DMS153 treated with DMSO at 0.1 percent for 48 hours (cell line): ENCODE data around the gene PIP4K2A.
"Not testable (repeated sequence)": the region's sequence is repeated elsewhere in the genome, so short reads cannot be mapped to it uniquely, and the experiment has no call there.

Experiments
- DNase-seq: peaks from one replicate; lab custom pipeline; 2025; ENCODE audit not compliant: unreplicated experiment; lab: John Stamatoyannopoulos, UW

The PIP4K2A gene

DNA sequence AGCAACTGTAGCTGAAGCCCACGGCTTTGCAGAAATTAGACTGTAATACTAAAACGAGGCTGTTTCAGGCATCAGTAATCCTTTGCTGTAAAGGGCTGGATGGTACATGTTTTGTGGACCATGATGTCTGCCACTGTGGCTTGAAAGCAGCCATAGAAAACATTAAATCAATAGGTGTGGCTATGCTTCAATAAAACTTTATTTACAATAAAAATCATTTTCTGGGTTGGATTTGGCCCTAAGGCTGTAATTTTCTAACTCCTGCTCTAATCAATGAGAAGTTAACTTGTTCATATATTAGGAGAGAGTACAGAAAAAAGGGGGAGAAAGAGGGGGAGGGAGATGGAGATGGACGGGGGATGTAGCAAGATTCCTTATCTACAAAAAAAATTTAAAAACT is 183.4 kb downstream of the PIP4K2A start:
- no peak for DNase-seq

DNA sequence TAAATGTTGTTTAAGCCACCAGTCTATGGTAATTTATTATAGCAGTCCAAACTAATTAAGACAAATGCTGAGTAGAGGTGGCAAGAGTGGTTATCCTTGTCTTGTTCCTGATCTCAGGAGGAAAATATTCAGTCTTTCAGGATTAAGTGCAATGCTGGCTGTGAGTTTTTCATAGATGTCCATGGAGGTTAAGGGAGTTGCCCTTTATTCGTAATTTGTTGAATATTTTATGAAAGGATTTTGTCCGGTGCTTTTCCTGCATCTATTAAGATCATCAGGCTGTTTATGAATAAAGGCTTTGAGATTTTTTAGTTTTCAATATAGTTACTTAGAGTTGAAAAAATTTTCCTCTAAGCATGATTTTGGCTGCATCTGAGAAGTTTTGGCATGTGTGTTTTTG is 186.9 kb downstream of the PIP4K2A start:
- no peak for DNase-seq

DNA sequence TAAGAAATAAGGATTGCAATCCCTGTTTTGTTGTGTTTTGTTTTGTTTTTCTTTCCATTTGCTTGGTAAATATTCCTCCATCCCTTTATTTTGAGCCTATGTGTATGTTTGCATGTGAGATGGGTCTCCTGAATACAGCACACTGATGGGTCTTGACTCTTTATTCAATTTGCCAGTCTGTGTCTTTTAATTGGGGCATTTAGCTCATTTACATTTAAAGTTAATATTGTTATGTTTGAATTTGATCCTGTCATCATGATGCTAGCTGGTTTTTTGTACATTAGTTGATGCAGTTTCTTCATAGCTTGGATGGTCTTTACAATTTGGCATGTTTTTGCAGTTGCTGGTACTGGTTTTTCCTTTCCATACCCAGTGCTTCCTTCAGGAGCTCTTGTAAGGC is 190.0 kb downstream of the PIP4K2A start:
- DNase-seq = not testable (repeated sequence)

DNA sequence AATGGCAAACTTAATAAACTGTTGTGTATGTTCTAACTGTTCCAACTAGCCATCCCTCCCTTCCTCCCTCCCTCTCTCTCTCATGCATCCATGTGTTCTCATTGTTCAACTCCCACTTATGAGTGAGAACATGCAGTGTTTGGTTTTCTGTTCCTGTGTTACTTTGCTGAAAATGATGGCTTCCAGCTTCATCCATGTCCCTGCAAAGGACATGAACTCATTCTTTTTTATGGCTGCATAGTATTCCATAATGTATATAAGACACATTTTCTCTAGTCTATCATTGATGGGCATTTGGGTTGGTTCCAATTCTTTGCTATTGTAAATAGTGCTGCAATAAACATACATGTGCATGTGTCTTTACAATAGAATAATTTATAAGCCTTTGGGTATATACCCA is 193.7 kb downstream of the PIP4K2A start:
- not testable (repeated sequence) for DNase-seq

DNA sequence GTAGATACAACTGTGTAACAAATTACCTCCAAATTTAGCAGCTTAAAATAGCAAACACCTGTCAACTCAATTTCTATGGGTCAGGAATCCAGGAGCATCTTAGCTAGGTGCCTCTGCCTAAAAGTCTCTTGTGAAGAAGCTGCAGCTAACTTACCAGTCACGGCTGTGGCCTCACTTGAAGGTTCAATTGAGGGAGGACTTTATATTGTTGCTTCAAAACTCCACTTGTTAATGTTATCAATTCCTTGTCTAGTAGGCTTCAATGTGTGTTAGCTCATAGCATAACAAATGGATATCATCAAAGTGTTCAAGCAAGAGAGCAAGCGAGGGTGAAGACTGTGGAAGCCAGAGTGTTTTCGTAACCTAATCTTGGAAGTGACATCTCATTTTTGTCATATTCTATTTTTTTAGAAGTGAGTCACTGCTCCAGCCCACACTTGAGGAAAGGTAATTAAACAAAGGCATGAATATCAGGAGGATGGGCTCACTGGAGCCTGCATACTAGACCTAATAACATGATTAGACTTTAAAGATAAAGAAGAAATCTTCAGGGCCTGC is 196.1 kb downstream of the PIP4K2A start:
- no peak for DNase-seq

GRCh38 chr10:22515009-22515408 is 199.4 kb downstream of the PIP4K2A start:
- DNase-seq = no peak

DNA sequence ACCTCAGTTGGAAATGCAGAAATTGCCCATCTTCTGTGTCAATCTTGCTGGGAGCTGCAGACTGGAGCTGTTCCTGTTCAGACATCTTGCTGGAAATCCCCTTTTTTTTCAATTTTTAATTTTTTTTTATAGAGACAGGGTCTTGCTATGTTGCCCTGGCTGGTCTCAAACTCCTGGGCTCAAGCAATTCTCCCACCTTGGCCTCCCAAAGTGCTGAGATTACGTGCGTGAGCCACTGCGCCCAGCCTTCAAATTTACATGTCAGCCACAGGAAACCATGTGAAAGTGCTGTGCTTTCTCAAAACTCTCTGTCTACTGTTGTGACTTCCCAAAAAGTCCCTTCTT is 200.0 kb downstream of the PIP4K2A start:
- not testable (repeated sequence) for DNase-seq

DNA sequence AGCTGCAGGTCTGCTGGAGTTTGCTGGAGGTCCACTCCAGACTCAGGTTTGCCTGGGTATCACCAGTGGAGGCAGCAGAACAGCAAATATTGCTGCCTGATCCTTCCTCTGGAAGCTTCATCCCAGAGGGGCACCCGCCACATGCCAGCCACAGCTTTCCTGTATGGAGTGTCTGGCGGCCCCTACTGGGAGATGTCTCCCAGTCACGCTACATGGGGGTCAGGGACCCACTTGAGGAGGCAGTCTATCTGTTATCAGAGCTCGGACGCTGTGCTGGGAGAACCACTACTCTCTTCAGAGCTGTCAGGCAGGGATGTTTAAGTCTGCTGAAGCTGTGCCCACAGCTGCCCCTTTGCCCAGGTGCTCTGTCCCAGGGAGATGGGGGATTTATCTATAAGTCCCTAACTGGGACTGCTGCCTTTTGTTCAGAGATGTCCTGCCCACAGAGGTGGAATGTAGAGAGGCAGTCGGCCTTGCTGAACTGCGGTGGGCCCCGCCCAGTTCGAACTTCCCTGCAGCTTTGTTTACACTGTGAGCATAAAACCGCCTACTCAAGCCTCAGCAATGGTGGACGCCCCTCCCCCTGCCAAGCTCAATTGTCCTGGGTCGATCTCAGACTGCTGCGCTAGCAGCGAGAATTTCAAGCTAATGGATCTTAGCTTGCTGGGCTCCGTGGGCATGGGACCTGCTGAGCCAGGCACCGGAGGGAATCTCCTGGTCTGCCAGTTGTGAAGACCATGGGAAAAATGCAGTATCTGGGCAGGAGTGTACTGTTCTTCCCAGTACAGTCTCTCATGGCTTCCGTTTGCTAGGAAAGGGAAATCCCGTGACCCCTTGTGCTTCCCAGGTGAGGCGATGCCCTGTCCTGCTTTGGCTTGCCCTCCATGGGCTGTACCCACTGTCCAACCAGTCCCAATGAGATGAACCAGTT is 200.6 kb downstream of the PIP4K2A start:
- DNase-seq = peak; percentile 3

DNA sequence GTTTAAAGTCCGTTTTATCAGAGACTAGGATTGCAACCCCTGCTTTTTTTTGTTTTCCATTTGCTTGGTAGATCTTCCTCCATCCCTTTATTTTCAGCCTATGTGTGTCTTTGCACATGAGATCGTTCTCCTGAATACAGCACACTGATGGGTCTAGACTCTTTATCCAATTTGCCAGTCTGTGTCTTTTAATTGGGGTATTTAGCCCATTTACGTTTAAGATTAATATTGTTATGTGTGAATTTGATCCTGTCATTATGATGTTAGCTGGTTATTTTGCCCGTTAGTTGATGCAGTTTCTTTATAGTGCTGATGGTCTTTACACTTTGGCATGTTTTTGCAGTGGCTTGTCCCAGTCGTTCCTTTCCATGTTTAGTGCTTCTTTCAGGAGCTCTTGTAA is 202.4 kb downstream of the PIP4K2A start:
- DNase-seq = not testable (repeated sequence)

DNA sequence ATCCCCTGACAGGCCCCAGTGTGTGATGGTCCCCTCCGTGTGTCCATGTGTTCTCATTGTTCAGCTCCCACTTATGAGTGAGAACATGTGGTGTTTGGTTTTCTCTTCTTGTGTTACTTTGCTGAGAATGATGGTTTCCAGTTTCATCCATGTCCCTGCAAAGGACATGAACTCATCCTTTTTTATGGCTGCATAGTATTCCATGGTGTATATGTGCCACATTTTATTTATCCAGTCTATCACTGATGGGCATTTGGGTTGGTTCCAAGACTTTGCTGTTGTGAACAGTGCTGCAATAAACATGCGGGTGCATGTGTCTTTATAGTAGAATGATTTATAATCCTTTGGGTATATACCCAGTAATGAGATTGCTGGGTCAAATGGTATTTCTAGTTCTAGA is 206.2 kb downstream of the PIP4K2A start:
- DNase-seq = not testable (repeated sequence)

DNA sequence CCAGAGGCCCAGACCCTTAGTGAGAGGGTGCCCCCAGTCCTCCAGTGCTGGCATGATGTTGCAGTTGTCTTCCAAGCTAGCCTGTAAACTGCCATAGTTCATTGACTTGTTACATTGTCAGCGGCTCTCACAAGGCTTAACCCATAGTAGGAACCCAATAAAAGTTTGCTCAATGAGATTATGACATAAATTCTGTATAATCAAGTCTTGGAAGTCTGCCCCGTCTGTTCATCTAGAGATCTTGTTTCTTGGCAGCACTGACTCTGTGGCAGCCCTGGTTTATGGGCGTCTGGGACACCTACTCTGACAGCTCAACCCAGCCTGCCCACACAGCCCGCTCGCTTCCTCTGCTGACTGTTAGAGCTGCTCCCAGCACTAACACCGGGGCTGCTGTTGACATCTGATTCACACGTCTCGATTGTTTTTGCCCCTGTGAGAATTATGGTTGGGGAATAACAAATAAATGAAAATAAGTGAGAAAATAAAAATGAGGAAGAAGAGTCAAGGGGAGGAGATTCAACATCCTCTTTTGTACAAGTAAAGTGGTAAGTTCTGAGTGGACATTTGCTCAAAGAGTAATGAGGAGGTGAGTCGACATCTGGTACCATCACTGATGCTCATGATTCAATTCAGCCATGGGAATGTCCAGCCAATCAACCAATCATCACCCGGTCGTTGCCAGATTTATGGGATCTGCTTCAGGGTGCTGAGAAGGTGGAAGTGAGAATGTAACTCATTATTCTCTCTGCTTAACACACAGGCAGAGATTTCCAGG is 208.3 kb downstream of the PIP4K2A start:
- DNase-seq = no peak

GRCh38 chr10:22504766-22505165 is 209.6 kb downstream of the PIP4K2A start:
- DNase-seq = no peak

DNA sequence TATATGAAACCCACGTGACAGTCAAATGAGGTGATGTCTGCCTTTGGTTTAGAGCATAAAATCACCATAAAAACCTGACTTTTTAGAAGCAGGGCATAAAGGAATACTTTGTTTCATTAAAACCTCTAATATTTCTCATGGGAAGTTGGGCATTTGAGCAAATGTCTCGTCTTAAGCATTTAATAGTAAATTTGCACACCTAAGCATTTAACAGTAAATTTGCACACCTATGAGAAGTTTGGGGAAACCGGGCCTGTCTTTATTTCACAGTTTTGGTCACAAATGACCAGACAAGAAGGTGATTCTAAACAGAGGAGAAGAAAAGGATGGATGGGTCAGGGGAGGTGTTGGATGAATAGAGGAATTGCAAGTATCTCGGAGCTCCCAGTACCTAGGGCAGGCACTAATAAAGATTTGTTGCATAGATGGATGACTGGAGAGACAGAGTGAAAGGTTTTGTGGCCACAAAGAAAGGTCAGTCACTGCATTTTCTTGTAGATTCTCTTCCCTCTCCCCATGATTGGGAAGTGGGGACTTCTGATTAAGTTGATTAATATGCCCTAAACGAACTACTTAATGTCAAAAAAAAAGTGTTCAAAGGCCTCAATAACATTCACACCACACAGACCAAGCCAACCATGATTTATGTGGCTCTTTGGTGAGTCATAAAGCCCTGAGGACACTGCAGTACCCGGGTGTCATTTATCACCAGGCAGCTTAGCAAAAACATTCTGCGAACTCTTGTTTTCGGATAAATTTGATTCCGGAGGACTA is 210.9 kb downstream of the PIP4K2A start:
- DNase-seq = no peak

DNA sequence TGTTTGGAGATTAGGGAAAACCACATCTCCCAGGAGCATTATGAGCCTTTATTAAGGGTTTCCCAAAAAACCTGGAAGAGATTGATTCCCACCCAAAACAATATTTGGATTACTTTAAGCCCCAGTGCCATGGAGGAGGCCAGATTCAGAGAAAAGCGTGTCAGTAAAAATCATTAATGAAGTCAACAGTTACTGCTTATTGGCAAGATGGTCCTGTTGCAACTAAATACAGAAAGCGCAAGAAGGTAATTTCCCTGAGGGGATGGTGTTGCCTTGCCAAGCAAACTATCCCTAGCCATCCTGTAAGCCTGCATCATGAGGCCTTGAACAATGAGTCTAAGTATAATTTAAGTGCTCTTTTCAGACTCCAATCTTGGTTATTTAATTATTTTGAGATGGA is 212.5 kb downstream of the PIP4K2A start:
- no peak for DNase-seq

DNA sequence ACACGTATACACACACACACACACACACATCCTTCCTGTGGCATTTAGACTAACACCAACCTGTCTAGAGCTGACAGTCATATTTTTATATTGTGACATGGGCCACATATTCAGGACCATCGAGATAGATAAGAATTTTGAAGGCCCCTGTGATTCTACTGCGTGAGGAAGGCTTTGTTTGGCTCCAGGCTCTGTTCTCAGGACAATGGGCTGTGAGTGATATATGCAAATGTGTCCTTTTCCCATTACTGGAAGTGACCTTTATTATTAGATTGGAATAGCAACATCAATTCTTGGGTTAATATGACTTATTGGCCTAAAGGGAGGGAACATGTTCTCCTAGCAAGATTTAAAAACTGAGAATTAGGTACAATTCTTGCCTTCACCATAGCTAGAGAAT is 213.0 kb downstream of the PIP4K2A start:
- no peak for DNase-seq

DNA sequence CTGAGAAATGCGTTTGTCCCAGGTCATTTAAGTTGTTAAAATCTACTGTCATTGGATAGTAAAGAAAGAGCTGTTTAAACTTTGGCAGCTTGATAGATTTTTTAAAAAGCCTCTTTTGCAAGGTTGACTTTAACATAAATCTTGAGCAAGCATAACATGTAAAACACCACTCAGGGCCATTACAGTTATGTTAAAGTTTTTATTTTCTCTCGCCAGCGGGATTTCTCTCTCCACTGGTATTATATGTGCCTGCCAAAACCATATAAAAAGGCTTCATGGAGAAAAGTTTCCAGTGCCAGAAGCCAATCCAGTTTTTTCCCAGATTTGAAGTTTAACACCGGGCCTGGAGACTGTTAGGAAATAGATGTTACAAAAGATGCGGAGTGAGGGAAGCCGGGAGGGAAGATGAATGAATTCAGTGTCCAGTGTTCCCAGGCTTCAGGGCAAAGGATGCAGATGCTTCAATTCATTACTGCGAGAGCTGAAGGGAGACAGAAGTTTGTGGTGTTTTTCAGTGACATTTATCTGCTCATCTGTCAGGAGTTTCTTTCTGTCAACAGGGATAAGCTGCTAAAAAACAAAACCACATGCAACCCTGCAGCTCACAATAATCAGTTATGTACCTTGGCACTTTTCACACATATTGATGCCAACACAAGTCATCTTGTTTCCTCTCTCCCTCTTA is 213.6 kb downstream of the PIP4K2A start:
- DNase-seq = no peak

- DNase-seq = not testable (repeated sequence)
These were observed 214.4 kb downstream of the PIP4K2A start for GRCh38 chr10:22499973-22500372.

DNA sequence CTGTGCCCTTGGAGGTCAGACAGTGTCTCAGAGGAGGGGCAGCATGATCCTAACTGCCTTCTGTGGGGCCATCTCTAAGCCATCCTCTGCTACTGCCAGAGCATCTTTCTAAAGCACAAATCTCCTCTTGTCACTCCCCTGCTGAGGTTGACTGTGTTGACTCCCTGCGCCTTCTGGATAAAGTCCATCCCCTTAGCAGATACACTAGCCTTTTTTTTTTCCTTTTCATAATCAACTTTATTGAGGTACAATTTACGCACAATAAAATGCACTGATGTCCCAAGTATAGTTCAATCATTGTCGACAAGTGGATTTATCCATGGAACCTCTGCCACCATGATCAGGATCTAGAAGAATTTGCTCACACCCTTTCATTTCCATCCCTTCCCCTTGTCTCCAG is 219.0 kb downstream of the PIP4K2A start:
- DNase-seq = no peak

DNA sequence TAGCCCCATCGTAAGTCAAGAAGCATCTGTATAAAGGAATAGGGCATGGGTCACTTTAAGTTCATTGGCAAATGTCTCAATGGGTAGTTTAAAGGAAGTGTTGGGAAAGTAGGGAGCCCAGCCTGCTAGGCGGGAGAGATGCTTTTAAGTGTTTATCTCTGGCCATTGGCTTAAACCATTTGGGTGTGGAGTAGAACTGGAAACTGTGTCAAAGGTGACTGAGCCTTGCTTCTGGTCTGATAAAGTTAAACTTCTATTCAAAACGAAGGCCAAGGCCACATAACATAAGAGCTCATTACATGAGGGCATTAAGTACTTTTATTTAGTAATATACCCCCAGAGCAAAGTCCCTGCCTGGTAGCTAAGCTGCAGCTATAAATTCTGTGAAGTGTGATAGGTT is 220.4 kb downstream of the PIP4K2A start:
- DNase-seq = no peak

- DNase-seq = no peak
These were observed 222.3 kb downstream of the PIP4K2A start for GRCh38 chr10:22491931-22492615.
